GM12878 (cell line): ENCODE data around the gene VARS2. TPM values are rescaled to one million over a fixed set of nuclear protein-coding genes. Genes with fewer than 3 reads are reported as not detected.
"Not testable (repeated sequence)": the region's sequence is repeated elsewhere in the genome, so short reads cannot be mapped to it uniquely, and the experiment has no call there.

Experiments used
- ATAC-seq: fragments of 200-7000 bp; cut with Tn5 transposase; 3 replicates; pipeline ENCODE4 v1.9.1; 2020; ENCODE audit warnings: mild to moderate bottlenecking, moderate library complexity
- BruUV-seq: library from RNA; stranded (reverse); fragments of 400-500 nt; replicated peaks from 2 replicates; lab custom pipeline; 2021; lab: Mats Ljungman, UMichigan
- CTCF ChIA-PET: fragments of 300-600 bp; sonication (Branson Sonifier 250); formaldehyde crosslinking; extraction: SDS; loops from one replicate; lab custom pipeline; 2021; ENCODE audit warnings: inconsistent platforms; lab: Yijun Ruan, JAX
- POLR2A ChIA-PET: fragments of 350-600 bp; formaldehyde crosslinking; extraction: SDS; loops from one replicate; lab custom pipeline; 2021; ENCODE audit warnings: inconsistent platforms; lab: Charles Lee
- RAD21 ChIA-PET: fragments of 300-600 bp; sonication (Branson Sonifier 250); formaldehyde crosslinking; loops from one replicate; lab custom pipeline; 2023; ENCODE audit warnings: antibody characterized with exemption; ENCODE audit not compliant: unreplicated experiment; lab: Charles Lee
- SMC1A ChIA-PET: fragments of 300-600 bp; sonication (Branson Sonifier 250); formaldehyde crosslinking; loops from one replicate; lab custom pipeline; 2023; ENCODE audit not compliant: unreplicated experiment, uncharacterized antibody; lab: Charles Lee
- DNase-seq: peaks from one replicate; pipeline ENCODE4 v3.0.0-alpha.2; 2011; ENCODE audit warnings: low read depth, low spot score
- FAIRE-seq: peaks from 3 replicates; lab custom pipeline; 2011; peaks lifted over from hg19 to GRCh38; lab: Jason Lieb, UNC
- H2AFZ ChIP-seq: 2 replicates; pipeline ENCODE4 v1.6.0; 2011; ENCODE audit warnings: low read depth, low read length, control low read depth; ENCODE audit not compliant: control insufficient read depth
- H3K27ac ChIP-seq: 2 replicates; pipeline ENCODE4 v1.5.1; 2011; ENCODE audit warnings: control low read depth; ENCODE audit not compliant: control insufficient read depth, insufficient read depth
- H3K27me3 ChIP-seq, 2 experiments: replicated peaks in 1 of 2; 2 replicates each; pipeline versions ENCODE4 v1.6.0 to v1.6.1; 2011; ENCODE audit warnings: low read length in 1 of 2; ENCODE audit not compliant: control insufficient read depth in 2 of 2, insufficient read depth in 2 of 2
- H3K36me3 ChIP-seq, 2 experiments: 2 replicates each; pipeline ENCODE4 v1.5.1; 2011; ENCODE audit warnings: low read length in 1 of 2; ENCODE audit not compliant: control insufficient read depth in 2 of 2, insufficient read depth in 2 of 2
- H3K4me1 ChIP-seq: 2 replicates; pipeline ENCODE4 v1.6.1; 2011; ENCODE audit warnings: mild to moderate bottlenecking, low read length, moderate library complexity, mixed read lengths; ENCODE audit not compliant: control insufficient read depth, insufficient read depth
- H3K4me2 ChIP-seq: 2 replicates; pipeline ENCODE4 v1.6.0; 2011; ENCODE audit warnings: control low read depth; ENCODE audit not compliant: control insufficient read depth, insufficient read depth
- H3K4me3 ChIP-seq: fragments of 200-600 bp; sonication (generic); 2 replicates; pipeline ENCODE4 v1.5.1; 2016
- H3K79me2 ChIP-seq: 2 replicates; pipeline ENCODE4 v1.6.0; 2011; ENCODE audit warnings: low read length; ENCODE audit not compliant: control insufficient read depth, insufficient read depth
- H3K9ac ChIP-seq: 2 replicates; pipeline ENCODE4 v1.8.0; 2011; ENCODE audit warnings: low read length, control low read depth, mixed read lengths; ENCODE audit not compliant: control insufficient read depth, insufficient read depth
- H3K9me3 ChIP-seq: replicated peaks from 3 replicates; pipeline ENCODE4 v1.5.1; 2011; ENCODE audit warnings: mild to moderate bottlenecking, low read length; ENCODE audit not compliant: control insufficient read depth, insufficient read depth
- H4K20me1 ChIP-seq: 2 replicates; pipeline ENCODE4 v1.6.0; 2011; ENCODE audit not compliant: control insufficient read depth, insufficient read depth
- NBN ChIP-seq: fragments of 450-650 bp; IDR thresholded peaks from 2 replicates; pipeline ENCODE4 v1.6.1; 2016
- ZBED1 ChIP-seq: IDR thresholded peaks from 2 replicates; pipeline ENCODE4 v1.6.1; 2016; ENCODE audit warnings: borderline replicate concordance
- ZNF622 ChIP-seq: fragments of 450-650 bp; IDR thresholded peaks from 2 replicates; pipeline ENCODE4 v1.6.1; 2017; ENCODE audit warnings: mild to moderate bottlenecking, inconsistent platforms
- WGBS: methylation state at CpG from one replicate; pipeline ENCODE4 v1.1.6; 2016; ENCODE audit warnings: low lambda C conversion rate; ENCODE audit not compliant: insufficient replicate concordance, insufficient coverage; ENCODE audit errors: missing lambda C conversion rate; 5-methylcytosine and 5-hydroxymethylcytosine counted together
- in situ Hi-C: fragments of 300-500 bp; cut with MboI; formaldehyde crosslinking; loops from 9 replicates; pipeline ENCODE4 v1.14.3; 2018; ENCODE audit warnings: mixed read lengths
- intact Hi-C: fragments of 100-400 bp; cut with micrococcal nuclease; formaldehyde crosslinking; loops from one replicate; pipeline ENCODE4 v1.14.2; 2022; ENCODE audit not compliant: unreplicated experiment
- polyA plus RNA-seq, 11 experiments: library from polyadenylated mRNA; depleted of rRNA in 4 of 11; unstranded in 6 of 11; stranded (reverse) in 5 of 11; fragments of >200 nt; fragmentation: Nextera tagmentation in 4 of 11; fragmentation: Illumina TruSeq in 1 of 11; extraction: Ambion mirVana in 4 of 11; extraction: Trizol in 1 of 11; gene quantifications; 1 replicate in 1 of 11; 2 replicates in 10 of 11; pipeline versions ENCODE4 v1.2.1 to v1.2.3, GENCODE V29; 2011 to 2016; ENCODE audit warnings: inconsistent platforms in 2 of 11, missing spikeins in 2 of 11, low read depth in 1 of 11
- total RNA-seq, 4 experiments: library from RNA; depleted of rRNA in 3 of 4; stranded (reverse); fragments of >200 nt in 3 of 4; fragmentation: Illumina TruSeq in 1 of 4; extraction: Trizol in 1 of 4; gene quantifications; 2 replicates each; pipeline versions ENCODE4 v1.2.1 to v1.2.3, GENCODE V29; 2013 to 2021
- TF ChIP-seq, protein P1 (sequence below): fragments of 450-650 bp; IDR thresholded peaks from 2 replicates; pipeline ENCODE4 v1.6.1; 2017; ENCODE audit warnings: mild to moderate bottlenecking

Gene VARS2
- total and polyA plus RNA-seq, 10 of the 15 experiments (the other 5 are each of a cell fraction or from before 2014, with no cell fraction given) = 3.8 to 70.7 (median 49.1) TPM

DNA sequence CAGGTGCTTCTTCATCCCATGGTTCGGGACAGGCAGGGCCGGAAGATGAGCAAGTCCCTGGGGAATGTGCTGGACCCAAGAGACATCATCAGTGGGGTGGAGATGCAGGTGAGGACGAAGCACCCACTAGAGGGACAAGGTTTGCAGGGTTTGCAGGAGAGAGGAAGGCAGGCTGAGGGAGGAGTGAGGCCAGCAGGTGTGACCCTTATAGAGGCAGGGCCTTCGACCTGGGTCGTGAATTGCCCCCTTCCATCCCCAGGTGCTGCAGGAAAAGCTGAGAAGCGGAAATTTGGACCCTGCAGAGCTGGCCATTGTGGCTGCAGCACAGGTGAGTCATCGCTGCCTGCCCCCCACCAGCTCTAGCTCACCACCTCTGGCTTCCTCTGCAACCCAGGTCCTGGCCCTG, 8.4 kb downstream of the VARS2 start:
- DNase-seq (no peak), ATAC-seq (no peak)
- no peaks in the 10 kb centered on the region for H3K4me1 ChIP-seq
- no peak overlapping the region for H3K27ac ChIP-seq
- peaks cover 18 to 27% of the 10 kb centered on the region in 2 experiments; a peak in 3 of 4 replicates for H3K36me3 ChIP-seq
- no peaks in the 10 kb centered on the region for H4K20me1 ChIP-seq
- RAD21 ChIA-PET = no interaction called here
- in situ Hi-C loops = no loop called here
- no peaks in the 10 kb centered on the region for H3K9me3 ChIP-seq
- H3K27me3 ChIP-seq = no peaks in the 10 kb centered on the region
- TF ChIP-seq ZBED1 (no peak), ZNF622 (no peak), NBN (no peak)
- TF ChIP-seq, protein P1, sequence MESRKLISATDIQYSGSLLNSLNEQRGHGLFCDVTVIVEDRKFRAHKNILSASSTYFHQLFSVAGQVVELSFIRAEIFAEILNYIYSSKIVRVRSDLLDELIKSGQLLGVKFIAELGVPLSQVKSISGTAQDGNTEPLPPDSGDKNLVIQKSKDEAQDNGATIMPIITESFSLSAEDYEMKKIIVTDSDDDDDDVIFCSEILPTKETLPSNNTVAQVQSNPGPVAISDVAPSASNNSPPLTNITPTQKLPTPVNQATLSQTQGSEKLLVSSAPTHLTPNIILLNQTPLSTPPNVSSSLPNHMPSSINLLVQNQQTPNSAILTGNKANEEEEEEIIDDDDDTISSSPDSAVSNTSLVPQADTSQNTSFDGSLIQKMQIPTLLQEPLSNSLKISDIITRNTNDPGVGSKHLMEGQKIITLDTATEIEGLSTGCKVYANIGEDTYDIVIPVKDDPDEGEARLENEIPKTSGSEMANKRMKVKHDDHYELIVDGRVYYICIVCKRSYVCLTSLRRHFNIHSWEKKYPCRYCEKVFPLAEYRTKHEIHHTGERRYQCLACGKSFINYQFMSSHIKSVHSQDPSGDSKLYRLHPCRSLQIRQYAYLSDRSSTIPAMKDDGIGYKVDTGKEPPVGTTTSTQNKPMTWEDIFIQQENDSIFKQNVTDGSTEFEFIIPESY = no peak
- TF ChIP-seq, all 136 proteins: peak for 0
- no peak overlapping the region for H2AFZ ChIP-seq
- 74% methylated on average over 7 of the region's 7 CpGs for WGBS
- no peak overlapping the region for H3K4me3 ChIP-seq
- H3K79me2 ChIP-seq = no peaks in the 10 kb centered on the region
- no TSS peak for BruUV-seq
- ChIA-PET POLR2A (no interaction called here), CTCF (interaction anchor here (0.9 kb wide), 1 partner anchor 147 kb away, joined by 4 read pairs; no protein-coding TSS in a partner anchor), SMC1A (no interaction called here)
- no peak overlapping the region for H3K9ac ChIP-seq
- FAIRE-seq = no peak
- H3K4me2 ChIP-seq = no peak overlapping the region
- intact Hi-C loops = no loop called here

- in situ Hi-C loops, intact Hi-C loops, ATAC-seq, POLR2A ChIA-PET, H3K27me3 ChIP-seq, RAD21 ChIA-PET, H3K9ac ChIP-seq, H3K79me2 ChIP-seq, H3K4me2 ChIP-seq, DNase-seq, FAIRE-seq, H3K4me1 ChIP-seq, SMC1A ChIA-PET, H3K4me3 ChIP-seq, H2AFZ ChIP-seq, H4K20me1 ChIP-seq, H3K27ac ChIP-seq, H3K9me3 ChIP-seq, BruUV-seq: not testable (repeated sequence)
- 84% methylated on average over 8 of the region's 9 CpGs for WGBS
- peaks cover 18 to 25% of the 10 kb centered on the region in 2 experiments; a peak in 3 of 4 replicates for H3K36me3 ChIP-seq
- CTCF ChIA-PET = interaction anchor here (1.1 to 1.3 kb wide), 2 partner anchors 145 to 163 kb away, joined by 3 read pairs; no protein-coding TSS in a partner anchor
Observed at GRCh38 chr6:30924040-30924627, 10.1 kb downstream of the VARS2 start.
